GM21825 (cell line): Measurements from ENCODE around the gene RPL27.

ENCODE experiments used
- ATAC-seq: cut with Tn5 transposase; IDR thresholded peaks from one replicate; pipeline ENCODE4 v1.9.1; 2021; ENCODE audit warnings: mild to moderate bottlenecking, moderate library complexity; ENCODE audit not compliant: unreplicated experiment

RPL27 gene

GRCh38 chr17:43020789-43021740 is 22.8 kb downstream of the RPL27 start:
- no peak for ATAC-seq

DNA sequence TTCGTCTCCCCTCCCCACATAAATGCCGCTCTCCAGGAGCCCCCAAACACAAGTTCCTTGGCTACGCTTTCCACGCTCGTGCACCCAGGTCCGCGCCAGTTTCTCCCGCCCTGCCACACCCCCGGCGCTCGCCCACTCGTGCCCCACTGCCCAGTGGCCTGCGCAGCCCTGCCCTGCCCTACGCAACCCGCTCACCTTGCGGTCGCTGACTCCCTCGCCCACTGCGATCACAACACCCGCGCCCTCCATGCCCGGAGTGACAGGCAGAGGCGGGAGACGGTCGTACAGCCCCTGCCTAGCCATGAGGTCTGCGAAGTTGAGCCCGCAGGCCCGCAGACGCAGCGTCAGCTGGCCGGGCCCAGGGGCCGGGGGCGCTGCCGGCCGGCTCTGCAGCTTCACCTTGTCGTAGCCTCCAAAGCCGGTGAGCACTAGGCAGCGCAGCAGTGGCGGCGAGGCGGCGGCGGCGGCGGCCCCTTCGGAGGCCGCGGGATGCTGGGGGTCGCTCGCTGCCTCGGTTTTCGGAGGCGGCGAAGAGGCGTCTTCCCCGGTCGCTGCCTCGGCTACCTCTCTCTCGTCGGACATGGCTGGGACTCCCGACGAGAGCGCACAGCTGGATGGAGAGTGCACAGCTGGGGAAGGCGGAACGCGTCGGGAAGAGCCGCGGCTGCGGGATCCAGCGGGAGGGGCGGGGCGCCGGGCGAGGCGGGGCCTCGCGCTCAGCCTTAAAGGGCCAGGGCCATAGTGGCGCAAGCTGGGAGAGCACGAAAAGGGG is 23.7 kb downstream of the RPL27 start, which contains the start of gene VAT1:
VAT1 (minus strand) TSS at position 645 of the 772 bp plus-strand sequence; CDS start at position 582, 63 bp downstream.
- peak; percentile 44 for ATAC-seq

DNA sequence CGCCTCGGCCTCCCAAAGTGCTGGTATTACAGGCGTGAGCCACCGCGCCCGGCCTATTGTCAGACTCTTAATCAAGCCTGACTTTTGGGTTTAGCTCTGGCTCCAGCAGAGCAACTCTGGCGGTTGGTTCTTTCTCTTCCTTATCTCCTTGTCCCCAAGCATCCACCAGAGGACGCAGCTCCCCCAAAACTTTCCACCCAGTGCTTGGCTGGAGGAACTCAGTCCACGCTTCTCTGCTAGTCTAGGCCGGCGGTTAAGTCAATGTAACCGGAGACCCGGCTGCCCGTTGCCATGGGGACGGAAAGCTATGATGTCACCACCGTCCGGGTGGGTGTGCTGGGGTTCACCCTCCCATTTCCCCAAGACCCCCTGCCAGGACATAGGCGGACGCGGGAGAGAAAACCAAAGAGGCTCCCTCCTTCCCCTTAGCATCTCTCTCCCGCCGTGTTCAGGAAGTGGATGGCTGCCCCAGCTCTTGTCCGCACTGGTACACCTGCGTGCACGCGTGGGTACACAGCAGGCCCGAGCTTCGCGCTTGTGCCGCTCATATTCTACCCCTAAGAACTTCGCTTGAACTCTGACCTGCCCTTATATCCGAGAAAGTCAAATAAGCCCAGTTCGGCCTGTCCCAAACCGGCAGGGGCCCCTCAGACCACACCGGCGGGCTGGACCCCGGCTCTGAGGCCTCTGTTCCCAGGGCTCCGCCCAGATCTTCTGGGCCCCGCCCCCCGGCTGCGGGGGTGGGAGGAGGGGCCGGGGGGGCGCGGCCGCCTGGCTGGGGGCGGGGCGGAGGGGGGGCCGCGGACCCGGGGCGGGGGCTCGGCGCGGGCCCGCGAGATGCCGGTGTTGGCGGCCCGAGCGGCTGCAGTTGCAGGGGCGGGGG is 26.4 kb downstream of the RPL27 start, which contains the start of gene RND2:
RND2 (plus strand) TSS at position 825 of the 883 bp plus-strand sequence. CDS start 117 bp downstream, outside the sequence.
- peak; percentile 42 for ATAC-seq

DNA sequence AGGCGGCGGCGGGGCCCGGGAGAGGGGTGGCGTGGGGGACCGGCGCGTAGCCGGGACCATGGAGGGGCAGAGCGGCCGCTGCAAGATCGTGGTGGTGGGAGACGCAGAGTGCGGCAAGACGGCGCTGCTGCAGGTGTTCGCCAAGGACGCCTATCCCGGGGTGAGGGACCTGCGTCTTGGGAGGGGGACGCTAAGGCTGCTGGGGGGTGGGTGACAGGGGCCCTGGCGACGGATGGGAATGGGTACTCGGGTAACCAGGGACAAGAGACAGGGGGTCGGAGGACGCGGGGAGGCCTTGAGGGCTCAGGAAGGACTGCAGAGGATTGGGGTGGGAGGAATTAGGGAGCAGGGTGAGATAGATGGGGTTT is 27.1 kb downstream of the RPL27 start:
- ATAC-seq = no peak

DNA sequence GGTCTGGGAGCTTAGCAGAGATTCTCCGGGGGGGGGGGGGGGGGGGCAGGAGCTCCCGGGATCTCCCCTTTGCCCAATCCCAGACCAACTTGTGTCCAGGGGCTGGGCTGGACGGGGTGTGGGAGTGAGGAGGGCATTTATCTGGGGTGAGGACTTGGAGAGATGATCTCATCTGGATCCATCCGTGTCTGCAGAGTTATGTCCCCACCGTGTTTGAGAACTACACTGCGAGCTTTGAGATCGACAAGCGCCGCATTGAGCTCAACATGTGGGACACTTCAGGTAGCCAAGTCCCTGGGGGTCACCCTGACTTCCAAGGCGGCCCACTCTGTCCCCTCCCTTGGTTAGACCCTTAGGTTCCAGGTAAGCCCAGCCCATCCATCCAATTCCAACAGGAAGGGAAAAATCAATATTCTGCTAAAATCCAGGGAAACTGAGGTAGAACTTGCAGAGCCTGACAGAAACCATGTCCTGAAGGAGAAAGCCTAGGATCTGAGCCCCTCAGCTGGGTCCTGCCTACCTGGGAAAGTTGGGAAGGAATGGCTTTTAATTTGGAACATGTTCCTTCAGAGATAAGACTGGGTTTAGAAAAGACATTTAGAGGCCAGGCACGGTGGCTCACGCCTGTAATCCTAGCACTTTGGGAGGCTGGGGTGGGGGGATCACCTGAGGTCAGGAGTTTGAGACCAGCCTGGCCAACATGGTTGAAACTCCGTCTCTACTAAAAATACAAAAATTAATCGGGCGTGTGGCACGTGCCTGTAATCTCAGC is 27.7 kb downstream of the RPL27 start:
- ATAC-seq = no peak

- no peak for ATAC-seq
Measured at GRCh38 chr17:43026595-43026994, 28.4 kb downstream of the RPL27 start.

GRCh38 chr17:43027091-43028032 is 29.1 kb downstream of the RPL27 start:
- no peak for ATAC-seq

DNA sequence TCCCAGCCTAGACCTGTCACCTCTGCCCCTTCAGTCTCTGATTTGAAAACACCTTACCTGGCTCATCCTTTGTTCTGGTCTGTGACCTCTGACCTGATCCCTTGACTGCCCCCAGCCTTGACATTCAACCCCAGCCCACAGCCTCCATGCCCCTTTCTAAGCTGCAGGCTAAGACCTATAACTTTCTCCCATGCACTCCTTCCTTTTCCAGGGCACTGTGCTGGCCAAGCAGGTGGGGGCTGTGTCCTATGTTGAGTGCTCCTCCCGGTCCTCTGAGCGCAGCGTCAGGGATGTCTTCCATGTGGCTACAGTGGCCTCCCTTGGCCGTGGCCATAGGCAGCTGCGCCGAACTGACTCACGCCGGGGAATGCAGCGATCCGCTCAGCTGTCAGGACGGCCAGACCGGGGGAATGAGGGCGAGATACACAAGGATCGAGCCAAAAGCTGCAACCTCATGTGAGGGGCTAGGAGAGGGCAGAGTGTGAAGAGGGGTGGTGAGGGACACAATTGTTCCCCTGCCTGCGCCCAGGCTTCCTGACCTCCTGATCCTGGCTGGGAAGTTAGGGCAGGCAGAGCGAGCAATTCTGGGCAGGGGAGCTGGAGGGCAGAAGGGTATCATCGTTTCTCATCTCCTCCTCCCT is 30.1 kb downstream of the RPL27 start:
- no peak for ATAC-seq

GRCh38 chr17:43030137-43030767 is 32.0 kb downstream of the RPL27 start:
- ATAC-seq = no peak

DNA sequence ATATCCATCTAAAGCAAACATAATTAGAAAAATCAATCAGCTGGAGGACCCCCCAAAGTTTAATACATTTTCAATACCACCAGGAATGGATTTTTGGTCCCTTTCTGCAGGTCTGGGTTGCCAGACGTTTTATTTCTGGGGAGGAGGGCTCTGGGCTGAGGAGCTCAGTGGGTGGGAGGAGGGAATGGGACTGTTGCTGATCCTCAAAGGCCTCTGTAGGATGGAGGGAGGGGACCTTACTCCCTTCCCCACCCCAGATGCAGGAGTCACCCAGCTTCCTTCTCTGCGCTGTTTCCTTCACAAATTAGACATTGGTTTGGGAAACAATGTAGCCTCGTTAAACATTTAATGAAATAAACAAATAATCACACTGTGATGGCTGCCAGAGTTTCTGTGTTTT is 33.4 kb downstream of the RPL27 start:
- no peak for ATAC-seq

GRCh38 chr17:43033948-43034881 is 36.0 kb downstream of the RPL27 start:
- no peak for ATAC-seq

- ATAC-seq = no peak
Measured at GRCh38 chr17:43034894-43035293, 36.7 kb downstream of the RPL27 start.

DNA sequence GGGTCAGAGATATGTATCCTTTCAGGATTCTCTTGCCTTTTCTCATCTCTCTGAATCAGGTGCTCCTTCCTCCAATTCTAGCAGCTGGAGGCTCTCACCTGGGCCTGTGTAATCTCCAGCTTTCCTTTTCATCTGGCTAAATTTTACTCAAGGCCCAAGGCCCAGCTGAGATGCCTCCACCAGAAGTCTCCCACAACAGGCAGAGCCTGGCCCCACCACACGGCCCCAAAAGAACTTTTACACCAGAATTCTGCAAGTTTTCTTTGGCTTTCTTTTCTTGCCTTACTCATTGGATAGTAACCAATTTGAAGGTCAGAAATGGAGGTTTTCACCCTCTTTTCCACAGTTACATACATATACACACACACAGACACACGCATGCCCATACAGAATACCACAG is 41.4 kb downstream of the RPL27 start:
- ATAC-seq = no peak

DNA sequence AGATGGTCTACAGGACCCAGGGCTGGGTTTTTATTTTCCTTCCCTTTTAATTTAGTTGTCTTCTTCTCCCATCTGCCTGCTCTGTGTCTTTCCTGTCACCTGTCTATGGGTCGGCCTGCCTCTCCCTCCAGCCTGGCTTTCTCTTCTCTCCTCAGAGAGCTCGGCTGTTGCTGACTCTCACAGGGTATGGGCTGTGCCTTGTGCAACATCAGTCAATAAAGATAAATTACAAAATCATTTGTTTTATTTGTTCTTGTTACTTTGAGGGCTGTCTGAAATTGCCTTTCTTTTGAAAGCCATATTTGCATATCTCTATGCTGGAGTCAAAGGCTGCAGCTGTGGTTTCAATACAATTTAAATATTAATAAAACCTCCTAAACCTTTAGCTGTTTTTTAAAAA is 42.4 kb downstream of the RPL27 start:
- ATAC-seq = no peak

DNA sequence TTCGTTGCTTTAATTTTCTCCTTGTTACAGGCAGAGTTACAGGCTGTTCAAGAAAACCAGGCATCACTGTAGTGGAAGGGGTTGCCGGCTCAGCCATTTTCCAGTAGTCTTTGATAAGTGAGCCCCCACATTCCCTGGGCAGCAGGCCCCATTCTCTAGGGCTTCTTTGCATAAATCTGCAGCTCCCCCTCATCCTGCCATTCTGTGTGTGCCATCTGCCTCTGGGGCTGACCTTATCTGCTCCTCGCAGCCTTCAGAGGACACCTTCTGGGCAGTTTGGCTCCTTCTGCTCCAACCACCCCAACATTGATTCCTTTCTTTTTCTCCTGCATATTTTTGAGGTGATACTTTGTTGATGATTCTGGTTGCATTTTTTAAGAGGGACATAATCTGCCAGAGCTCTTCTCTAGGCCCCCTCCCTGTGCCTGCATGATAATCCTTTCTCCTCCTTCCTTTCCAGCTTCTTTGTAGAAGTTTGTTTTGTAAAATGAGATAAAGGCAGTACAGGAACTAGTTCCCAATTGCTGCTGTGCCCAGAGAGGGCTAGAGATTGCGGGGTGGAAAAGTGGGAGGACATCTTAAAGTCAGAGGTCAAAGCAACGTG is 43.9 kb downstream of the RPL27 start:
- no peak for ATAC-seq

DNA sequence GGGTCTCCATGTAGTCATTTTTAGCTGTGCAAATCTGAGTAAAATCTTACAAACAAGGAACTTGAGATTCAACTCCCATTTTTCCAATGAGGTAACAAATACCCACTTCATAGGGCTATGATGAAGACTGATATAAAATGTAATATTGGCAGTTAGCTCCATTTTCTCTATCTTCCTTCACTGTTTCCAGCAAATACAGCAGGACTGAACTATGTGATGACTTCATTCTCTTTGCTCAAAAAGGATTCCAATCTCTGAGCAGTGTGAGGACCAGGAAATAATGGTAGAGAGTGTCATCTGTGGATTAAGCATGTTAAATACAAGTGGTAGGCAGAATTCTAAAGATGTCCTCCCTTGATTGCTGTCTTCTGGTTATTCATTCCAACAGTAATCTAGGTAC is 45.1 kb downstream of the RPL27 start:
- no peak for ATAC-seq
